H1 (cell line): ENCODE data around the gene ANXA8.
"Not testable (repeated sequence)": the region's sequence is repeated elsewhere in the genome, so short reads cannot be mapped to it uniquely, and the experiment has no call there.

Experiments
- BRCA1 ChIP-seq: IDR thresholded peaks from 2 replicates; pipeline ENCODE4 v1.6.1; 2012; ENCODE audit warnings: low read depth, low read length, improper control_type of control experiment
- CEBPB ChIP-seq: IDR thresholded peaks from 2 replicates; pipeline ENCODE4 v1.6.1; 2012; ENCODE audit warnings: low read depth, low read length
- CHD7 ChIP-seq: fragments of 300-600 bp; sonication (generic); IDR thresholded peaks from 2 replicates; pipeline ENCODE4 v1.7.1; 2012; ENCODE audit warnings: low read length, moderate library complexity, mild to moderate bottlenecking, inconsistent platforms; ENCODE audit not compliant: insufficient replicate concordance
- EP300 ChIP-seq, 2 experiments: IDR thresholded peaks; 1 replicate in 1 of 2; 2 replicates in 1 of 2; pipeline ENCODE4 v1.6.1; 2011 to 2012; ENCODE audit warnings: low read depth in 2 of 2, low read length in 2 of 2, mild to moderate bottlenecking in 2 of 2, borderline replicate concordance in 1 of 2, inconsistent platforms in 1 of 2, moderate library complexity in 1 of 2
- EZH2 ChIP-seq: fragments of 200-600 bp; sonication (generic); IDR thresholded peaks from 2 replicates; pipeline ENCODE4 v1.7.1; 2012; ENCODE audit warnings: low read depth, mild to moderate bottlenecking, moderate library complexity, low read length, inconsistent platforms; ENCODE audit not compliant: severe bottlenecking
- JUND ChIP-seq: IDR thresholded peaks from 2 replicates; pipeline ENCODE4 v1.6.1; 2011; ENCODE audit warnings: mild to moderate bottlenecking, improper control_type of control experiment, low read length
- KDM1A ChIP-seq: fragments of 200-600, 300-600 bp; sonication (generic); IDR thresholded peaks from 2 replicates; pipeline ENCODE4 v1.7.1; 2016; ENCODE audit warnings: mild to moderate bottlenecking, low read length, borderline replicate concordance
- POLR2A ChIP-seq, 2 experiments: IDR thresholded peaks; 1 replicate in 1 of 2; 2 replicates in 1 of 2; pipeline ENCODE4 v1.6.1; 2011; ENCODE audit warnings: low read depth in 2 of 2, low read length in 2 of 2, mild to moderate bottlenecking in 2 of 2; ENCODE audit errors: control extremely low read depth in 1 of 2
- SIN3A ChIP-seq, 2 experiments: IDR thresholded peaks in 1 of 2; conservative IDR thresholded peaks in 1 of 2; 2 replicates each; pipeline ENCODE4 v1.6.1; 2011 to 2012; ENCODE audit warnings: low read length in 2 of 2, improper control_type of control experiment in 1 of 2, low read depth in 1 of 2, mild to moderate bottlenecking in 1 of 2
- USF2 ChIP-seq: IDR thresholded peaks from 2 replicates; pipeline ENCODE4 v1.6.1; 2011; ENCODE audit warnings: low read length, improper control_type of control experiment
- TF ChIP-seq, protein P1 (sequence below), 3 experiments: IDR thresholded peaks; 1 replicate in 2 of 3; 2 replicates in 1 of 3; pipeline versions ENCODE4 v1.5.1 to v1.6.1; 2011; ENCODE audit warnings: low read length in 3 of 3, mild to moderate bottlenecking in 3 of 3, inconsistent platforms in 2 of 3, low read depth in 1 of 3, moderate library complexity in 1 of 3; ENCODE audit not compliant: insufficient read depth in 1 of 3; ENCODE audit errors: control extremely low read depth in 1 of 3

DNA sequence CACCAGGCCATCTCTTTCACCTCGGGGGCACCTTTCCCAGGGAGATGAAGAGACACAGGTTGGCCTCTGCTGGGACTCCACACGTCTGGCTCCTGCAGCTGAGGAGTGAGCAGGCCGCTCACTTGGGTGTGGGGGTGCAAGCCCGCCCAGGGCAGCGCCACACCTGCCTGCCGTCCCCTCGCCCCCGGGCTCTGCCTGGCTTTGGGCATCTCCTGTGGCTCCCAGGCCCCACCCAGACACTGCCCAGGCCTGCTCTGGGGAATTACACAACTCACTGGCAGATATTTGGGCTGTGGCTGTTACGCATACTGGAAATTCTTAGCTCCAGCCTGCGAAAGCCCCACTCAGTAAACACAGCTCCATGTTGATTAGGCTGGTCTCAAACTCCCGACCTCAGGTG, at the start of gene ANXA8:
- TF ChIP-seq, protein P1, sequence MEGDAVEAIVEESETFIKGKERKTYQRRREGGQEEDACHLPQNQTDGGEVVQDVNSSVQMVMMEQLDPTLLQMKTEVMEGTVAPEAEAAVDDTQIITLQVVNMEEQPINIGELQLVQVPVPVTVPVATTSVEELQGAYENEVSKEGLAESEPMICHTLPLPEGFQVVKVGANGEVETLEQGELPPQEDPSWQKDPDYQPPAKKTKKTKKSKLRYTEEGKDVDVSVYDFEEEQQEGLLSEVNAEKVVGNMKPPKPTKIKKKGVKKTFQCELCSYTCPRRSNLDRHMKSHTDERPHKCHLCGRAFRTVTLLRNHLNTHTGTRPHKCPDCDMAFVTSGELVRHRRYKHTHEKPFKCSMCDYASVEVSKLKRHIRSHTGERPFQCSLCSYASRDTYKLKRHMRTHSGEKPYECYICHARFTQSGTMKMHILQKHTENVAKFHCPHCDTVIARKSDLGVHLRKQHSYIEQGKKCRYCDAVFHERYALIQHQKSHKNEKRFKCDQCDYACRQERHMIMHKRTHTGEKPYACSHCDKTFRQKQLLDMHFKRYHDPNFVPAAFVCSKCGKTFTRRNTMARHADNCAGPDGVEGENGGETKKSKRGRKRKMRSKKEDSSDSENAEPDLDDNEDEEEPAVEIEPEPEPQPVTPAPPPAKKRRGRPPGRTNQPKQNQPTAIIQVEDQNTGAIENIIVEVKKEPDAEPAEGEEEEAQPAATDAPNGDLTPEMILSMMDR (IDR thresholded peaks at IDR 0.05; ENCODE audit: control extremely low read depth in 1 of 3, insufficient read depth in 1 of 3, low read depth in 1 of 3, low read length in 3 of 3) = not testable (repeated sequence)
- TF ChIP-seq KDM1A; BRCA1; SIN3A (conservative IDR thresholded peaks at IDR 0.05 in 1 of 2, IDR thresholded peaks at IDR 0.05 in 1 of 2; ENCODE audit: low read depth in 1 of 2, low read length in 2 of 2); JUND; POLR2A (IDR thresholded peaks at IDR 0.05; ENCODE audit: control extremely low read depth in 1 of 2, low read depth in 2 of 2, low read length in 2 of 2); EP300 (IDR thresholded peaks at IDR 0.05; ENCODE audit: borderline replicate concordance in 1 of 2, low read depth in 2 of 2, low read length in 2 of 2); USF2; CHD7; CEBPB; EZH2: not testable (repeated sequence)
